NCI-H226 (cell line): Measurements from ENCODE around the gene METAP1D.
"Not testable (repeated sequence)": the region's sequence is repeated elsewhere in the genome, so short reads cannot be mapped to it uniquely, and the experiment has no call there.

Experiments used
- DNase-seq: peaks from one replicate; pipeline ENCODE4 v3.0.0-alpha.2; 2015

The METAP1D gene

DNA sequence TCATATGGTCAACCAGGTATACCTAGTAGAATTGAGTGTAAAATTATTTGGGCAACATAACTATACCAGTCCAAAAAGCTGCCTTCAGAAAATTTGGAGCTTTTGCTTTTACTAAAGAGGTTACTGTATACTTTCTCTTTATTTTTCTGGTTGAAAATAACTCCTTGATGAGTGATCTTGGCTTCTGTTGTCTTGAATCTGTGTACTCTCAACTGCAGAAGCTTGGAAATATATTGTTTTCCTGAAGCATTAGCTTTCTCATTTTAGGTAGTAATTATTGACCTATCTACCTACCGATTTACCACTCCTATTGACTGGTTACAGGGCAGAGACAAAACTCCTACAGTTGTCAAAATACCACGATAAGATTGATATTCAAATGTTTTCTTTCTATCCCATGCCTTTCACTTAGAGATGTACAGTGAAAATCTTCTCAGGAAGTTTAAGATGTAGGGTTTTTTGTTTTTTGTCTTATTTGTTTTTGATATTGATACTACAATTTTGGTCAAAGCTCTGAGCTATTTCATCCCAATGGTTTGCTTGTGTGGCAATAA, 49.9 kb downstream of the METAP1D start:
- no peak for DNase-seq

- no peak for DNase-seq
These were observed 50.8 kb downstream of the METAP1D start for GRCh38 chr2:172050479-172051125.

DNA sequence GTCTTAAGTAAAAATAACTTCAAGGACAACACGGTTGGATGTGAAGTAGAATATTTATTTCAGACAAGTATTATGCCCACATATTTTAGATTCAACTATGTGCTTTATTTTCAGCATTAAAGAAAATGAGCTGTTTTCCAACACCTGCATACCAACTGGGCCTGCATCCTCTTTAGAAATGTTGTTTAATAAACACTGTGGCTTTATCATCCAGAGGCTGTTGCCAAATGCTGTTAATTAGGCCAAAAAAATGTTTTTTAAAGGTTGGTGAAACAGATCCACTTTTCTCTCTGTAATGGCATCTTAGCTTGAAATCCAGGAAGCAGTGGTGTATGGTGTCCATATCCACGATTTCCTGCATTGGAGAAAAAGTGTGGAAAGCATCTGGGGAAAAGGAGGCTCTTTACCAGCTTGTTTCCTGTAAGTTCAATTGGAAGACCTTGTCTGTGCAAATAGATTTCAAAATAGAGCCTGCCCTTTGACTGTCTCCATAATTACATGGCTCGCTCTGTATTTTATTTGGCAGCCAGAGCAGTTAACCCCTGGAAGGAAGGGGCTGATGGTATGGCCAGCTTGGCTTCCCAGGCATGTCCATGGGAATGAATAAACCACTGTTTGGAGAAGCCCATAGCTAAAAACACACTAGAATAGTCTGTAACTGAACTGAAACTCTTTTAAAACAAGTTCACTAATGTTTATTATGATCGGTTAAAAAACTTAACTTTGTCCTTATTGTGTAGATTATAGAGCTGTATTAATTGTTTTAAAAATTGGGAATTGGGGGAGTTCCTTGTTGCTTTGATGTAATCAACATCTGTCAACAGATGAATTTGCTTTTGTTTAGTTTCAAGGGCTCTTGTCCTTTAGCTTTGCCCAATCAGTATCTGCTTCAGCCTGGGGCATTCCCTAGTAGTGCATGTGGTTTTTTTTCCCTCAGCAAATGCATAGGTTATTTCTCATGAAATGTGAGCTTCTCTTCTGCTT, 52.5 kb downstream of the METAP1D start:
- DNase-seq, result no peak

GRCh38 chr2:172053486-172053885, 53.7 kb downstream of the METAP1D start:
- DNase-seq, result no peak

DNA sequence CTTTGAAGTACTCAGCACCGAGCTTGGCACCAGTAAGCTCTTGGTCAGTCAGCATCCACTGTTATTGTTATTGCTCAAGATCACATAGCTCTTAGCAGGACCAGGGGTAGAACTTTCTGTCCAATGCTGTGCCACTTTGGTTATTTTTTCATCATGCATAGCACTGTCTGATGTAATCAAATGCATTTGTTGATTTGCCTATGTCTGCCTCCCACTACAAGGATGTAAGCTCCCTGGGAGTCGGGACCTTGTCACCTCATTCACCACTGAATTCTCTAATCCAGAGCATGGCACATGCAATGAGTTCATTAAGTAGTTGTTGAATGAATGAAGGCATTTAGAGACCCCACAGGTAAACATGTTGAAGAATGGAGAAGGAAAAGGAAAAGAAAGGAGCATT, 56.5 kb downstream of the METAP1D start:
- DNase-seq, result no peak

DNA sequence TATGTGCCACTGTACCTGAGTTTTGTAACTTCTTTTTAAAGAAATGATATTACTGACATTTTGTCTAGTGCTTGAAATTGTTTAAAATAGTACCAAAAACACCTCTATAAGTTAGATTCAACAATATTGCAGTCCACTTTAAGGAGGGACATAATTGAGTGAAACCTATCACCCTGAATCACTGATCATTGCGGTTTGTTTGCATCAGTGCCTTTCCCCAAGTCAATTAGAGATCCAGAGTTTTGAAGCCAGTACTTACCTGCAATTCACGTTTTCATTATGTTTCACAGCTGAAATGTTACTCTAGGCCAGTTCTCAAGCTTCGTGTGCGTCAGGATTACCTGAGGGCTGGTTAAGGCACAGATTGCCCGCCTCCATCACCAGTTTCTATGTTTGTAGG, 58.9 kb downstream of the METAP1D start:
- no peak for DNase-seq

DNA sequence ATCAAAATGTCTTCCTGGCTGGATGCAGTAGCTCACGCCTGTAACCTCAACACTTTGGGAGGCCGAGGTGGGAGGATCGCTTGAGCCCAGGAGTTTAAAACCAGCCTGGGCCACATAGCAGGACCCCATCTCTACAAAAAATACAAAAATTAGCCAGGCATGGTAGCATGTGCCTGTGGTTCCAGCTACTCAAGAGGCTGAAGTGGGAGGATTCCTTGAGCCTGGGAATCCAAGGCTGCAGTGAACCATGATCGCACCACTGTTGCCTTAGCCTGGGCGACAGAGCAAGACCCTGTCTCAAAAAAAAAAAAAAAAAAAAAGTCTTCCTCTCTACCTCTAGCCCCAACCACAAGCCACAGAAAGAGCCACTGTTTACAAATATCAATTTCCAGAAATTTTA, 60.4 kb downstream of the METAP1D start:
- not testable (repeated sequence) for DNase-seq

DNA sequence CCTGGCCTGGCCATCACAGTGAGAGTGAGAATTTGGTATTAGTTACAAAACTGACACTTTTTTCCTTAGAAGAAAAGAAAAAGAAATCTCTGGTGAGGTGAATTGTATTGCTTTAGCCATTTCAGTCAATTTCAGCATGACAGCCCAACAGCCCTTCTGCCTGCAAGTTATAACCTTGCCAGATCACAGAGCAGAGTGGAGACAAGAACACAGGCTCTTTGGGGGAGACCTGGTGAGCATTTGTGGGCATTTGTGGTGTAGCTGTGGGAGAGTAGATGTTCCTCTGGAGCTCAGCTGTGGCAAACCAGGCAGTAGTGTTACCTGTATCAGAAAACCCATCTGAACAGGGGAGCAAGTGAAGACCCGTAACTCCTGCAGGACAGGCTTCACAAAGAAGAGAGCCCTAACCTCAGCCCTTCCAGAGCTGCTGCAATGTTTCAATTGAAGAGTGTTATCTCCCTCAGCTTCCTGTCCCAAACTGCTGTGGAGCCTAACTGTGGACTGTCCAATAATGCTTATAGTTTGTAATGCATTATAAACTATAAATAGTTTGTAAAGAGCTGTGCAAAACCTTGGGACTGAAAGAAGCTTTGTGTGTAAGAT, 62.8 kb downstream of the METAP1D start:
- DNase-seq, result no peak

- DNase-seq, result no peak
These were observed 63.7 kb downstream of the METAP1D start for GRCh38 chr2:172063446-172063845.

DNA sequence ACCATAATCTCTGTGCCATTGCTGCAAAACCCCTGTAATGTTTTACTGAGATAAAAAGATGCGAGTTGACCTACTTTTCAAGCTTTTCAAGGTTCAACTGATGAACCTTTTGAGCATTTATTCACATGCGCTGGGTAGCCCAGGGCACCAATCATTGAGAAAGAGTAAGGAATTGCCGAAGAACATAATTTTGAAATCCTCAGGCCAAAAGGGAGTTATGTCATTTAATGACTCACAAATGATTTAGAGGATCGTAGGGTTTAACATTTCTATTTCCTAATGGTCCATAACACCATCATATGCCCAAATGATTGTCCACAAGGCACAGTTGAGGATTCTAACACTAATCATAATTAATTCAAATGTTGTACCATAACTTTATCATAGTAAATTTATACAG, 65.4 kb downstream of the METAP1D start:
- no peak for DNase-seq

DNA sequence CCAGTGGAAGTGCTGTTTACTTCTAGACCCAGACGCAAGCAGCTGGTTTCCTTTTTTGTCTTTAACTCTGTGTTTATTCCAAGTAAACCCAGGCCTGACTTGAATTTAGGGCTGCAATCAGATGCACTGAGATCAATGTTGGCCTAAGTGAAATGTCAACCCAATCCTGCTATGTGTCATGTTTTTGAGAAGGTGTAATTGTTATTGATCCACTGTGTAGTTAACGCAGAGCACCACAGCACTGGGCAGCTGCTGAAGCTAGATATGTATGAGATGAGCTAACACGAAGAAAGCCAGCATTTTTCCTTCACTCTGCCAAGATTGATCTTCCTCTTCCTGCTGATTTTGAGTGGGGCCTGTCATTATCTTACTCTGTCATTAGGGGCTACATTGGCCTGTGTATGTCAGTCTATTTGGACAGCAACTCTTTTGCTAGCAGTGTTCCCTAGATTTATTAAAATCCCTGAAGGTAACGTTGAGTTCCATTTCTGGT, 66.7 kb downstream of the METAP1D start:
- no peak for DNase-seq

DNA sequence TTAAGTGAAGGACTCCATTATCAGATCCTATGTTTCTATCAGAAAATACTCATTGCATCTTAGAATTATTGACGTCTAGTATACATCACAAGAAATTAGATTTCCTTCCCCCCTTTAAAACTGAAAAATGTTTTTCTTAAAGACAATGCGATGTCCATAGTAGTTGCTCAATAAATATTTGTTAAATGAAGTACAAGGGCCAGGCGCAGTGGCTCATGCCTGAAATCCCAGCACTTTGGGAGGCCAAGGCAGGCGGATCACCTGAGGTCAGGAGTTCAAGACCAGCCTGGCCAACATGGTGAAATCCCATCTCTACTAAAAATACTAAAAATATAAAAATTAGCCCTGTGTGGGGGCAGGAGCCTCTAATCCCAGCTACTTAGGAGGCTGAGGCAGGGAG, 68.2 kb downstream of the METAP1D start:
- not testable (repeated sequence) for DNase-seq

DNA sequence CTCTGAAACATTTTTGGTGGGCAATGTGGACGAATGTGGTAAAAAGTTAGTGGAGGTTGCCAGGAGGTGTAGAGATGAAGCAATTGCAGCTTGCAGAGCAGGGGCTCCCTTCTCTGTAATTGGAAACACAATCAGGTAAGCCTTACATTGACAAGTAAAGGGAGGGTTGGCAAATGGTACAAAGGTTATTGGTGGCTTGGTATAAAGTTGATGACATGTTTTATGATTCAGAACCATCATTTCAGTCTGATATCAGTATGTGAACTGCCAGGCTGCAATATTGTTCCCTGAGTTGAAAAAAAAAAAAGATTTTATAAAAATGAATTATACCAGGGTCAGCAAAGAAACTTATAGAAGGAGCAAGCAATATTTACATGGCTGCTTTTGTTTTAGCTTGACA, 71.2 kb downstream of the METAP1D start:
- DNase-seq, result no peak

DNA sequence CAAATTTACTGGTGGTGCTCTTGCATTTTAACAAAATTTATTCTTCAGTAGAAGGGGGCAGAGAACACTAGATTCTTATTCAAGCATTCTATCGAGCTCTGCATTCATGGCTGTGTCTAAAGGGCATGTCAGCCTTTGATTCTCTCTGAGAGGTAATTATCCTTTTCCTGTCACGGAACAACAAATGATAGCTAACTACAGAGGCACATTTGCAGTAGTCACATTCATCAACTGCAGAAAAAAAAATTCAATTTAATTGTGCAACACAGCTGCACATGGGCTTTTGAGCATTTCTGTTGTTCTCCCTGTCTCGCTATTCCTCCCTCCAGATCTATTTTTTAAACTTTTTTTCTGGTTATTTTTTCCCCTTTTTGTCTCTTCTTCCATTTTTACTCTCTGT, 72.5 kb downstream of the METAP1D start:
- DNase-seq, result no peak

GRCh38 chr2:172072706-172073105, 73.0 kb downstream of the METAP1D start:
- no peak for DNase-seq

GRCh38 chr2:172073518-172073917, 73.8 kb downstream of the METAP1D start:
- DNase-seq, result no peak

DNA sequence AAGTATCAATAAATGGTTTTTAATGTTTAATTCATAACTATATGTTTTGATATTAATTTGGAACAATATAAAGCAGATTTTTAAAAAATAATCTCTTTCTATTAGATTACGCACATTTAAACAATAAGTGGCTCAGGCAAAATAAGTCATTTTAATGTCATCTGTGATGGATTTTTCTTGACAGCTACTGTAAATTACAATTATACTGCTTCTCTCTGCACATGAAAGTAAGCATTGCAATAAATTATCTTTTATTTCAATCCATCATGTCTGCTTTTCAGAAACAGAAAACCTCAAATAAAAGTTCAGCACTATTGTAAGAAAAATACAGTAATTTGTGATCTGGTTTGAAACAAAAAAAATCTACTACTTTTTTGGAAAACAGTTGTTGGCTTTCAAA, 74.5 kb downstream of the METAP1D start:
- DNase-seq, result no peak

- DNase-seq, result no peak
These were observed 79.7 kb downstream of the METAP1D start for GRCh38 chr2:172079416-172079815.

GRCh38 chr2:172079838-172080640, 80.3 kb downstream of the METAP1D start:
- DNase-seq, result no peak

DNA sequence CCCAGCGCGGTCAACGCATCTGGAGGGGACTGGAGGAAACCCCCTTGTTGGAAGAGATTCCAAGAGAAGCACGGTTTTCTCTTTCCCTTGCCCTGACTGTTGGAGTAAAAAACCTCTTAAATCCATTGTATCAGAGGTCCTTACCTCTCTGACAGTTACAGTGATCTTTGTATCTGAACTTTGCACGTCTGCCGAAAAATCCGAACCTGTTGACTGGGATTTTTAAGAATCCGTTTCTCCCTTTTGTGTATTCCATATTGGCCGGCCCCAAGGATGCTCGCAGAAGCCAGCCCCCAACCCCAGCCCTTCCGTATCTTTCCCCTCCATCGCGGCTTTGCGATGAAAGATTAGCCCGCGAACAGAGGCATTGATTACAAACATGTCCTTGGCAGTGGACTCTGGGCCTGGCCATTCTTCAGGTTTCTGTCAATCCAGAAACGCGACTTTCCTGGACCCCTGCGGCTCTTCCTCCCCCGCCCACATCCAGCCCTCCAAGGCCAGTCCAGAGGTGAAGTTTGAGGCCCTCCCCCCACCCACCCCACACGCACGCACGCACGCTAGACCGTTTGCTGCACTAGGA, 81.0 kb downstream of the METAP1D start:
- DNase-seq, result no peak

DNA sequence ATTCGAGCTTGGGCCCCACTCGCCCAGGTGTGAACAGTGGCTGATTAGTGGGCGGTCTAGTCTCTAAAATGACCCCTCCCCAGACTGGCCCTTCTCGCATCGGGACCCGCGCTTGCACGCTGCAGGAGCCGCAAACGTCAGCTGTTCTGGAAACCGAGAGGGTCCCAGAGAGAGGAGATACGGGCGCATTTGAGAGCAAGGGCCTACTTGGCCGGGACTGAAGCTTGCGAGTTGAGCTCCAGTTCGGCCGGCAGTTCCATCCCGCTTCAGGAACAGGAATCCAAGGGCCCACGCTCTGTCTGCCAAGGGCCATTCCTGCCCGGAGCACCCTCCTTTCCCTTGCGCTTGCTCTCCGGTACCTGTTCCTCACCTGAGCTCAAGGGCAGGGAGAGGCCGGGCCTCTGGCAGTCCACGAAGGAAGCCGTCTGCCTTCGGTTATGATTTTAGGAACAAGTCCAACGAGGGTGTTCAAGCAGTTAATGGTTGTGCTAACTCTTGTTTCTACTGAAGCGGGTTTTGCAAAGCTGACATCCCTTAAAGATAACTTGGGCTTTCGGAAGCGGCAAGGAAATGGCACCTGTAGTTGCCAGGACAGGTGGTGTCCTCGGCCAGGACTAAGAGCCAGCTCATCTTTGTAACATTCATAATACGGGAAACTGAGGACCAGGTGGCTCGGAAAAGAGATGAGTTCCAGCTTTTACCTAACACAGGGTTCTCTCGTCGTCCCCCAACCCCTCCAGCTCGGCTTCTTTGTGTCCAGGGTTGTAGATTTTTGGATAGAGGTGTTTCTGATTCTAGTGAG, 81.7 kb downstream of the METAP1D start:
- DNase-seq, result no peak
